IMR-90 (cell line): Measurements from ENCODE around the gene ZDHHC17. TPM values are rescaled to one million over a fixed set of nuclear protein-coding genes. Genes with fewer than 3 reads are reported as not detected.

Experiments used
- ATAC-seq: fragments of 200-7000 bp; cut with Tn5 transposase; 2 replicates; pipeline ENCODE4 v1.9.1; 2020; ENCODE audit warnings: low read depth, mild to moderate bottlenecking, moderate library complexity
- BruUV-seq: library from RNA; stranded (reverse); fragments of 400-500 nt; replicated peaks from 2 replicates; lab custom pipeline; 2021; lab: Mats Ljungman, UMichigan
- CTCF ChIA-PET: fragments of 300-600 bp; formaldehyde crosslinking; extraction: SDS; loops from one replicate; lab custom pipeline; 2021; ENCODE audit warnings: antibody characterized with exemption; lab: Yijun Ruan, JAX
- POLR2A ChIA-PET: fragments of 300-600 bp; sonication (Branson Sonifier 250); formaldehyde crosslinking; loops from one replicate; lab custom pipeline; 2022; ENCODE audit warnings: antibody characterized with exemption; ENCODE audit not compliant: unreplicated experiment; lab: Charles Lee
- DNase-seq: peaks from one replicate; pipeline ENCODE4 v3.0.0; 2013
- H2AFZ ChIP-seq: replicated peaks from 2 replicates; pipeline ENCODE3; 2013; ENCODE audit warnings: low read length, mild to moderate bottlenecking; ENCODE audit not compliant: poor library complexity
- H2AK5ac ChIP-seq: 2 replicates; pipeline ENCODE4 v1.6.1; 2013; ENCODE audit warnings: low read depth, low read length, inconsistent platforms
- H2AK9ac ChIP-seq: replicated peaks from 2 replicates; pipeline ENCODE3; 2013; ENCODE audit warnings: mild to moderate bottlenecking, low read depth, low read length, moderate library complexity; ENCODE audit not compliant: poor library complexity
- H2BK120ac ChIP-seq: 2 replicates; pipeline ENCODE4 v1.6.1; 2013; ENCODE audit warnings: low read depth, low read length, inconsistent platforms
- H2BK15ac ChIP-seq: 3 replicates; pipeline ENCODE4 v1.6.1; 2013; ENCODE audit warnings: low read depth, low read length, inconsistent platforms
- H2BK20ac ChIP-seq: 2 replicates; pipeline ENCODE4 v1.6.1; 2013; ENCODE audit warnings: low read depth, mild to moderate bottlenecking, inconsistent platforms, low read length, moderate library complexity
- H2BK5ac ChIP-seq: 2 replicates; pipeline ENCODE4 v1.6.1; 2013; ENCODE audit warnings: mild to moderate bottlenecking, low read depth, low read length, inconsistent platforms; ENCODE audit not compliant: poor library complexity, severe bottlenecking
- H3K14ac ChIP-seq: replicated peaks from 2 replicates; pipeline ENCODE4 v1.6.1; 2013; ENCODE audit warnings: low read depth, low read length, inconsistent platforms
- H3K18ac ChIP-seq: 2 replicates; pipeline ENCODE4 v1.6.1; 2013; ENCODE audit warnings: low read depth, low read length, control low read depth
- H3K23ac ChIP-seq: 2 replicates; pipeline ENCODE4 v1.6.1; 2013; ENCODE audit warnings: low read depth, low read length, inconsistent platforms
- H3K27ac ChIP-seq: 2 replicates; pipeline ENCODE4 v1.5.1; 2013; ENCODE audit warnings: mild to moderate bottlenecking, control low read depth, low read length; ENCODE audit not compliant: insufficient read depth
- H3K27me3 ChIP-seq: 2 replicates; pipeline ENCODE4 v1.6.1; 2013; ENCODE audit warnings: low read length; ENCODE audit not compliant: control insufficient read depth, insufficient read depth
- H3K36me3 ChIP-seq: 2 replicates; pipeline ENCODE4 v1.6.1; 2013; ENCODE audit warnings: low read length, mixed read lengths; ENCODE audit not compliant: control insufficient read depth, insufficient read depth
- H3K4ac ChIP-seq: 2 replicates; pipeline ENCODE4 v1.6.1; 2013; ENCODE audit warnings: low read depth, low read length, inconsistent platforms
- H3K4me1 ChIP-seq: 2 replicates; pipeline ENCODE4 v1.6.1; 2013; ENCODE audit warnings: low read length, mixed read lengths; ENCODE audit not compliant: control insufficient read depth, insufficient read depth
- H3K4me2 ChIP-seq: 2 replicates; pipeline ENCODE4 v1.6.1; 2013; ENCODE audit warnings: low read depth, mild to moderate bottlenecking, control low read depth, low read length, moderate library complexity
- H3K4me3 ChIP-seq: 2 replicates; pipeline ENCODE4 v1.5.1; 2013; ENCODE audit warnings: low read depth, mild to moderate bottlenecking, control low read depth, low read length, moderate library complexity; ENCODE audit not compliant: insufficient read depth
- H3K56ac ChIP-seq: 2 replicates; pipeline ENCODE4 v1.6.1; 2013; ENCODE audit warnings: low read length, inconsistent platforms; ENCODE audit not compliant: insufficient read depth; ENCODE audit errors: extremely low read depth
- H3K79me1 ChIP-seq, 2 experiments: 2 replicates each; pipeline ENCODE4 v1.6.1; 2013; ENCODE audit warnings: low read length in 2 of 2, inconsistent platforms in 1 of 2, low read depth in 1 of 2
- H3K9ac ChIP-seq: 2 replicates; pipeline ENCODE4 v1.6.1; 2013; ENCODE audit warnings: low read depth, low read length, control low read depth
- H3K9me1 ChIP-seq: 2 replicates; pipeline ENCODE4 v1.6.1; 2013; ENCODE audit warnings: low read length, inconsistent platforms; ENCODE audit not compliant: insufficient read depth
- H3K9me3 ChIP-seq: 2 replicates; pipeline ENCODE4 v1.6.1; 2013; ENCODE audit warnings: low read length; ENCODE audit not compliant: control insufficient read depth, insufficient read depth
- H4K20me1 ChIP-seq: 2 replicates; pipeline ENCODE4 v1.6.1; 2013; ENCODE audit warnings: low read length, inconsistent platforms; ENCODE audit not compliant: insufficient read depth
- H4K5ac ChIP-seq: 2 replicates; pipeline ENCODE4 v1.6.1; 2013; ENCODE audit warnings: mild to moderate bottlenecking, low read depth, low read length, control low read depth
- H4K8ac ChIP-seq, 2 experiments: 2 replicates each; pipeline ENCODE4 v1.6.1; 2013; ENCODE audit warnings: low read depth in 2 of 2, low read length in 2 of 2, control low read depth in 1 of 2, inconsistent platforms in 1 of 2
- H4K91ac ChIP-seq: 2 replicates; pipeline ENCODE4 v1.6.1; 2013; ENCODE audit warnings: low read depth, low read length, inconsistent platforms; ENCODE audit not compliant: insufficient read depth
- BHLHE40 ChIP-seq: fragments of 150-350 bp; IDR thresholded peaks from 2 replicates; pipeline ENCODE4 v1.6.1; 2016; ENCODE audit warnings: mild to moderate bottlenecking, low read depth, low read length
- CHD1 ChIP-seq: IDR thresholded peaks from 2 replicates; pipeline ENCODE4 v1.6.1; 2012; ENCODE audit warnings: low read depth, low read length, improper control_type of control experiment
- CTCF ChIP-seq: conservative IDR thresholded peaks from 2 replicates; pipeline ENCODE4 v1.5.1; 2012; ENCODE audit warnings: mild to moderate bottlenecking, low read depth, low read length, improper control_type of control experiment
- RAD21 ChIP-seq: IDR thresholded peaks from 2 replicates; pipeline ENCODE4 v1.6.1; 2012; ENCODE audit warnings: low read length, improper control_type of control experiment
- WGBS, 2 experiments: methylation state at CpG; one replicate each; pipeline versions ENCODE4 v1.1.5 to v1.1.7; 2013; ENCODE audit warnings: missing lambda C conversion rate in 2 of 2; ENCODE audit not compliant: insufficient read length in 1 of 2; ENCODE audit errors: extremely low coverage in 2 of 2; 5-methylcytosine and 5-hydroxymethylcytosine counted together
- dilution Hi-C: fragments of 300-500 bp; cut with HindIII; formaldehyde crosslinking; loops from one replicate; pipeline ENCODE4 v1.14.3; 2018; ENCODE audit warnings: low sequenced_read_pairs; ENCODE audit not compliant: unreplicated experiment
- in situ Hi-C: fragments of 300-500 bp; cut with MboI; formaldehyde crosslinking; loops from 3 replicates; pipeline ENCODE4 v1.14.3; 2019; ENCODE audit warnings: low sequenced_read_pairs, inconsistent platforms, mixed read lengths
- intact Hi-C: fragments of 100-400 bp; cut with micrococcal nuclease; formaldehyde crosslinking; loops from 2 replicates; pipeline ENCODE4 v1.10.0; 2022
- polyA plus RNA-seq, 3 experiments: library from polyadenylated mRNA; depleted of rRNA; stranded (reverse); fragments of >200 nt; gene quantifications; 2 replicates each; pipeline ENCODE4 v1.2.3, GENCODE V29; 2012; ENCODE audit warnings: low replicate concordance in 1 of 3
- total RNA-seq: library from RNA; depleted of rRNA; stranded (reverse); fragments of >200 nt; gene quantifications from 2 replicates; pipeline ENCODE4 v1.2.3, GENCODE V29; 2012

Gene ZDHHC17
- total and polyA plus RNA-seq, 2 of the 4 experiments (the other 2 are of a cell fraction) = 23.3 to 125 TPM

GRCh38 chr12:76714861-76715260 lies 49.1 kb upstream of the ZDHHC17 start:
- DNase-seq (no peak), ATAC-seq (no peak)
- H3K18ac ChIP-seq = no peak overlapping the region
- TF ChIP-seq BHLHE40 (no peak), CHD1 (no peak), CTCF (no peak), RAD21 (no peak)
- H2BK20ac ChIP-seq = no peak overlapping the region
- H2BK15ac ChIP-seq = no peak overlapping the region; the same call in 2 of the 3 replicates
- peaks cover 13% of the 10 kb centered on the region for H3K9me1 ChIP-seq
- CTCF ChIA-PET = no interaction called here
- H3K4me2 ChIP-seq = no peak overlapping the region
- in situ Hi-C loops (no loop called here), intact Hi-C loops (loop anchor here (5.0 kb wide), 1 partner anchor 47 kb away; the partner anchor contains the start of gene ZDHHC17), dilution Hi-C loops (no loop called here)
- no peaks in the 10 kb centered on the region; the same call in 1 of the 2 replicates for H3K9me3 ChIP-seq
- H3K56ac ChIP-seq = no peak overlapping the region
- no TSS peak for BruUV-seq
- no peak overlapping the region for H2BK5ac ChIP-seq
- no peak overlapping the region for H3K27ac ChIP-seq
- H4K5ac ChIP-seq = no peak overlapping the region
- no peak overlapping the region for H3K4me3 ChIP-seq
- no peak overlapping the region for H2AK5ac ChIP-seq
- H3K4ac ChIP-seq = no peak overlapping the region
- no peak overlapping the region for H3K9ac ChIP-seq
- H3K79me1 ChIP-seq = peaks cover 0 to 5% of the 10 kb centered on the region in 2 experiments; a peak in 1 of 4 replicates
- peaks cover 18% of the 10 kb centered on the region for H3K4me1 ChIP-seq
- no peak overlapping the region for H4K8ac ChIP-seq
- H2AFZ ChIP-seq = no peak overlapping the region
- no peak overlapping the region for H2BK120ac ChIP-seq
- no peaks in the 10 kb centered on the region for H3K36me3 ChIP-seq
- no peak overlapping the region for H3K23ac ChIP-seq
- no peak overlapping the region for H3K14ac ChIP-seq
- POLR2A ChIA-PET = no interaction called here
- no peaks in the 10 kb centered on the region for H4K20me1 ChIP-seq
- no peaks in the 10 kb centered on the region for H3K27me3 ChIP-seq
- WGBS, 2 experiments = no CpG with 5 or more reads among the region's 3 CpGs
- no peak overlapping the region for H4K91ac ChIP-seq
- H2AK9ac ChIP-seq = no peak overlapping the region
